Measurements from ENCODE around the gene C12orf57.

Gene C12orf57

GRCh38 chr12:6977653-6978052 lies 33.8 kb downstream of the C12orf57 start:
- no peak overlapping the region for H3K4me3 ChIP-seq (replicated peaks; ENCODE audit: insufficient read depth, low read length)
- no peak overlapping the region for H3K27ac ChIP-seq (replicated peaks)
- TF ChIP-seq POLR2AphosphoS5 (IDR thresholded peaks at IDR 0.05; ENCODE audit: low read depth) (0 out of 2 replicates have a peak, but pooled peaks have one; percentile 4), GABPA (IDR thresholded peaks at IDR 0.05; ENCODE audit: low read depth) (no peak)
- no peaks in the 10 kb centered on the region for H3K27me3 ChIP-seq (ENCODE audit: insufficient read depth, poor library complexity, severe bottlenecking)
- no peak for DNase-seq (ENCODE audit: low read depth in 1 of 2, low spot score in 1 of 2)

GRCh38 chr12:6978188-6978587 lies 34.4 kb downstream of the C12orf57 start:
- Histone ChIP-seq H3K27ac (replicated peaks) (no peak overlapping the region; the same call in 1 of the 2 replicates), H3K4me3 (replicated peaks; ENCODE audit: insufficient read depth, low read length) (no peak overlapping the region), H3K27me3 (ENCODE audit: insufficient read depth, poor library complexity, severe bottlenecking) (no peaks in the 10 kb centered on the region)
- no peak for TF ChIP-seq GABPA (IDR thresholded peaks at IDR 0.05; ENCODE audit: low read depth)
- TF ChIP-seq, protein P1, sequence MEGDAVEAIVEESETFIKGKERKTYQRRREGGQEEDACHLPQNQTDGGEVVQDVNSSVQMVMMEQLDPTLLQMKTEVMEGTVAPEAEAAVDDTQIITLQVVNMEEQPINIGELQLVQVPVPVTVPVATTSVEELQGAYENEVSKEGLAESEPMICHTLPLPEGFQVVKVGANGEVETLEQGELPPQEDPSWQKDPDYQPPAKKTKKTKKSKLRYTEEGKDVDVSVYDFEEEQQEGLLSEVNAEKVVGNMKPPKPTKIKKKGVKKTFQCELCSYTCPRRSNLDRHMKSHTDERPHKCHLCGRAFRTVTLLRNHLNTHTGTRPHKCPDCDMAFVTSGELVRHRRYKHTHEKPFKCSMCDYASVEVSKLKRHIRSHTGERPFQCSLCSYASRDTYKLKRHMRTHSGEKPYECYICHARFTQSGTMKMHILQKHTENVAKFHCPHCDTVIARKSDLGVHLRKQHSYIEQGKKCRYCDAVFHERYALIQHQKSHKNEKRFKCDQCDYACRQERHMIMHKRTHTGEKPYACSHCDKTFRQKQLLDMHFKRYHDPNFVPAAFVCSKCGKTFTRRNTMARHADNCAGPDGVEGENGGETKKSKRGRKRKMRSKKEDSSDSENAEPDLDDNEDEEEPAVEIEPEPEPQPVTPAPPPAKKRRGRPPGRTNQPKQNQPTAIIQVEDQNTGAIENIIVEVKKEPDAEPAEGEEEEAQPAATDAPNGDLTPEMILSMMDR (IDR thresholded peaks at IDR 0.05; ENCODE audit: insufficient read depth, low read length), result no peak
- TF ChIP-seq, protein P2, sequence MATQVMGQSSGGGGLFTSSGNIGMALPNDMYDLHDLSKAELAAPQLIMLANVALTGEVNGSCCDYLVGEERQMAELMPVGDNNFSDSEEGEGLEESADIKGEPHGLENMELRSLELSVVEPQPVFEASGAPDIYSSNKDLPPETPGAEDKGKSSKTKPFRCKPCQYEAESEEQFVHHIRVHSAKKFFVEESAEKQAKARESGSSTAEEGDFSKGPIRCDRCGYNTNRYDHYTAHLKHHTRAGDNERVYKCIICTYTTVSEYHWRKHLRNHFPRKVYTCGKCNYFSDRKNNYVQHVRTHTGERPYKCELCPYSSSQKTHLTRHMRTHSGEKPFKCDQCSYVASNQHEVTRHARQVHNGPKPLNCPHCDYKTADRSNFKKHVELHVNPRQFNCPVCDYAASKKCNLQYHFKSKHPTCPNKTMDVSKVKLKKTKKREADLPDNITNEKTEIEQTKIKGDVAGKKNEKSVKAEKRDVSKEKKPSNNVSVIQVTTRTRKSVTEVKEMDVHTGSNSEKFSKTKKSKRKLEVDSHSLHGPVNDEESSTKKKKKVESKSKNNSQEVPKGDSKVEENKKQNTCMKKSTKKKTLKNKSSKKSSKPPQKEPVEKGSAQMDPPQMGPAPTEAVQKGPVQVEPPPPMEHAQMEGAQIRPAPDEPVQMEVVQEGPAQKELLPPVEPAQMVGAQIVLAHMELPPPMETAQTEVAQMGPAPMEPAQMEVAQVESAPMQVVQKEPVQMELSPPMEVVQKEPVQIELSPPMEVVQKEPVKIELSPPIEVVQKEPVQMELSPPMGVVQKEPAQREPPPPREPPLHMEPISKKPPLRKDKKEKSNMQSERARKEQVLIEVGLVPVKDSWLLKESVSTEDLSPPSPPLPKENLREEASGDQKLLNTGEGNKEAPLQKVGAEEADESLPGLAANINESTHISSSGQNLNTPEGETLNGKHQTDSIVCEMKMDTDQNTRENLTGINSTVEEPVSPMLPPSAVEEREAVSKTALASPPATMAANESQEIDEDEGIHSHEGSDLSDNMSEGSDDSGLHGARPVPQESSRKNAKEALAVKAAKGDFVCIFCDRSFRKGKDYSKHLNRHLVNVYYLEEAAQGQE (IDR thresholded peaks at IDR 0.05; ENCODE audit: insufficient replicate concordance, low read depth), result no peak
- no peak for TF ChIP-seq POLR2AphosphoS5 (IDR thresholded peaks at IDR 0.05; ENCODE audit: low read depth)
- no peak for DNase-seq (ENCODE audit: low read depth in 1 of 2, low spot score in 1 of 2)

- DNase-seq (ENCODE audit: low read depth in 1 of 2, low spot score in 1 of 2), result no peak
- no peak overlapping the region; the same call in 1 of the 2 replicates for H3K27ac ChIP-seq (replicated peaks)
- TF ChIP-seq, protein P2 (IDR thresholded peaks at IDR 0.05; ENCODE audit: insufficient replicate concordance, low read depth), result no peak
- H3K27me3 ChIP-seq (ENCODE audit: insufficient read depth, poor library complexity, severe bottlenecking), result no peaks in the 10 kb centered on the region
- H3K4me3 ChIP-seq (replicated peaks; ENCODE audit: insufficient read depth, low read length), result no peak overlapping the region
These were observed 34.8 kb downstream of the C12orf57 start for GRCh38 chr12:6978611-6979011.

DNA sequence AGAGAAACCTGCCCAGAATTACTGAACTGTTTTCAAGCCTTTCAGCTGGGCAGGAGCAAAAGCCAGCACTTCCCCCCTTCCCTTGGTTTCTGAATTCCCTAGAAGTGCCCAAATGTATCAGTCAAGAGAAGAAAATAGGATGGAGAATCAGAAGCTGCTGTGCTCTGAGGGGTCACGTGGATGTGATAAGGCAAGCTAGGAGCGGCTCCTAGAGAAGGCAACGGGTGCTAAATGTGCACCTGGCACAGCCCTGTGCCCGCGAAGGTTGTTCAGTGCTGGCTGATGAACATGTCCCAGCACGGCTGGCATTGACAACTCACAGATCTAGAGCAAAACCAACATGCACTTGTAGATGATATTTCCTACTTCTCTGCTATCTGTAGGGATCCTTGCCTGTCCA lies 35.2 kb downstream of the C12orf57 start:
- TF ChIP-seq POLR2AphosphoS5 (IDR thresholded peaks at IDR 0.05; ENCODE audit: low read depth), result peak; percentile 25; the same call in 1 of the 2 replicates
- TF ChIP-seq, protein P1 (IDR thresholded peaks at IDR 0.05; ENCODE audit: insufficient read depth, low read length), result no peak
- H3K27me3 ChIP-seq (ENCODE audit: insufficient read depth, poor library complexity, severe bottlenecking), result no peaks in the 10 kb centered on the region
- no peak overlapping the region for H3K27ac ChIP-seq (replicated peaks)

DNA sequence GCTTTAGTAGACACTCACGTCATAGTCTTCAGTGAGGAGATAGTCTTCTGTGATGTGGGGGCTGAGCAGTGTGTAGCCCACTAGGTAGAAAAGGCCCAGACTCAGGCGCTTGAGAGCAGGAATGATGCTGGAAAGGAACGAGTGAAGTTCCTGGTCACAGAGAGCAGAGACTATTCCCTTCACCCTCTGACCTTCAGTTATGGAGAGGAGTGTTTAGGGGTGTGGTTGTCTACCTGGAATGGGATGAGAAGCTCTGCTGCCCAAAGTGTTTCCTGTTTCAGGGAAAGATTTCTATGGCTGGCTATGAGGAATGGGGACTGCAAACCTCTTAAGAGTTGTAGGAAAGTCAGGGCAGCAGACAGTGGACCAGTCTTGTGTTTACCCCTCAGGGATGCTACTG lies 35.6 kb downstream of the C12orf57 start:
- TF ChIP-seq, protein P1 (IDR thresholded peaks at IDR 0.05; ENCODE audit: insufficient read depth, low read length), result no peak
- TF ChIP-seq SPI1 (IDR thresholded peaks at IDR 0.05; ENCODE audit: borderline replicate concordance, low read depth) (no peak), POLR2AphosphoS5 (IDR thresholded peaks at IDR 0.05; ENCODE audit: low read depth) (no peak)
- no peaks in the 10 kb centered on the region for H3K27me3 ChIP-seq (ENCODE audit: insufficient read depth, poor library complexity, severe bottlenecking)
- DNase-seq (ENCODE audit: low read depth in 1 of 2, low spot score in 1 of 2), result no peak
- H3K4me3 ChIP-seq (replicated peaks; ENCODE audit: insufficient read depth, low read length), result no peak overlapping the region
- H3K27ac ChIP-seq (replicated peaks), result no peak overlapping the region

More for the DNA sequence above, 35.2 kb downstream of the C12orf57 start:
- no peak overlapping the region for H3K4me3 ChIP-seq (replicated peaks; ENCODE audit: insufficient read depth, low read length)
- no peak for DNase-seq (ENCODE audit: low read depth in 1 of 2, low spot score in 1 of 2)
